ENCODE measurements around the gene DNAJC3. TPM values are rescaled to one million over a fixed set of nuclear protein-coding genes. Genes with fewer than 3 reads are reported as not detected.

The DNAJC3 gene, protein sequence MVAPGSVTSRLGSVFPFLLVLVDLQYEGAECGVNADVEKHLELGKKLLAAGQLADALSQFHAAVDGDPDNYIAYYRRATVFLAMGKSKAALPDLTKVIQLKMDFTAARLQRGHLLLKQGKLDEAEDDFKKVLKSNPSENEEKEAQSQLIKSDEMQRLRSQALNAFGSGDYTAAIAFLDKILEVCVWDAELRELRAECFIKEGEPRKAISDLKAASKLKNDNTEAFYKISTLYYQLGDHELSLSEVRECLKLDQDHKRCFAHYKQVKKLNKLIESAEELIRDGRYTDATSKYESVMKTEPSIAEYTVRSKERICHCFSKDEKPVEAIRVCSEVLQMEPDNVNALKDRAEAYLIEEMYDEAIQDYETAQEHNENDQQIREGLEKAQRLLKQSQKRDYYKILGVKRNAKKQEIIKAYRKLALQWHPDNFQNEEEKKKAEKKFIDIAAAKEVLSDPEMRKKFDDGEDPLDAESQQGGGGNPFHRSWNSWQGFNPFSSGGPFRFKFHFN
- total RNA-seq = 10 to 100 TPM; 36.3 to 52.2 (median 42.2) TPM
- 14.5 TPM for polyA plus RNA-seq
- long read RNA-seq, donor 1, full-length matches to known transcripts = 30 of 64 reads
- long read RNA-seq, donor 1, partial matches to known transcripts = 18 of 64 reads
- long read RNA-seq, donor 1, other reads (novel, unspliced or antisense) = 16 of 64 reads
- long read RNA-seq, donor 2, full-length matches to known transcripts = 12 of 26 reads
- long read RNA-seq, donor 2, partial matches to known transcripts = 5 of 26 reads
- long read RNA-seq, donor 2, other reads (novel, unspliced or antisense) = 9 of 26 reads
- long read RNA-seq, donor 3, full-length matches to known transcripts = 59 of 257 reads
- long read RNA-seq, donor 3, partial matches to known transcripts = 167 of 257 reads
- long read RNA-seq, donor 3, other reads (novel, unspliced or antisense) = 31 of 257 reads
- long read RNA-seq, donor 4, full-length matches to known transcripts = 10 of 21 reads
- long read RNA-seq, donor 4, partial matches to known transcripts = 1 of 21 reads
- long read RNA-seq, donor 4, other reads (novel, unspliced or antisense) = 10 of 21 reads

DNA sequence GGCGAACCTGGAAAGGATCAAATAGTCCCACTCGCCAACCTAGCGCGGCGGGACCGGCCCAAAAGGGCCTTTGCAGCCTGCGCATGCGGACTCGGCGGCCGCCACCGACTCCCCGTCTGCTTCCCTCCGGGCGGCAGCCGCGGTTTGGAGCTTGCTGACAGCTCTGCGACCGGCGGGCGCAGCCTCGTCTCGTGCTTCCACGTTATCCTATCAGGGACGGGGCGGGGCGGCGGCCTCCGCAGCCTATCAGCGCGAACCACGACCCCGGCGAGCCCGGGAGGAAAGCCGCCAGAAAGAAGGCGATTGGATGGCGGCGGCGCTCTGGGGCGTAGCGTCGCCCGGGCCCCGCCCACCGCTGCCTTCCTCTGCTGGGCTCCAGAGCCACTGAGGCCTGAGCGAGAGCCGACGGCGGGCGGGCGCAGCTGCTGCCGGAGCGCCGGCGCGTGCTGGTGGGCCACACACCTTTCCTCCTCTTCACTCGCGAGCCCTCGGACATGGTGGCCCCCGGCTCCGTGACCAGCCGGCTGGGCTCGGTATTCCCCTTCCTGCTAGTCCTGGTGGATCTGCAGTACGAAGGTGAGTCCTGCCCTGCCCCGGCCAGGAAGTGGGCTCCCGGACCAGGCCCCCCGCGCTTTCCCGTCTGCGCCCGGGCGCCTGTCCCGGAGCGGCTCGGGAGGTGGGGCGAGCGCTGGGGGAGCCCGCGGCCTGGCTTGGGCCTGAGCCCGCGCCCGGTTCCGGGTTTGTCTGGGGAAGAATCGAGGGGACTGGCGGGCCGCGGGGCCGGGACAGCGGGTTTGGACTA, at the start of gene DNAJC3:
Gene DNAJC3 (plus strand): TSS at position 378 of the 802 bp plus-strand sequence. CDS start 117 bp downstream, at position 495.
- under 1% methylated on average over 90 of the region's 90 CpGs for WGBS
- DNase-seq = peak; percentile 100
- peaks cover under 1% of the 10 kb centered on the region for H3K9me3 ChIP-seq (ENCODE audit: control insufficient read depth, low read length)
- peak within 1 kb of the TSS; percentile 79 for H3K4me3 ChIP-seq (ENCODE audit: low read length)
- intact Hi-C loops (cut with DNase I) = no loop called here
- H3K4me1 ChIP-seq (ENCODE audit: control insufficient read depth, insufficient read depth, low read length) = no peaks in the 10 kb centered on the region
- H3K27ac ChIP-seq (ENCODE audit: low read length) = peak within 1 kb of the TSS; percentile 94
- no peaks in the 10 kb centered on the region for H3K27me3 ChIP-seq (ENCODE audit: control insufficient read depth, insufficient read depth)
- peak; percentile 99 for ATAC-seq

GRCh38 chr13:95627590-95627989, 49.3 kb upstream of the DNAJC3 start:
- Histone ChIP-seq H3K4me1 (ENCODE audit: control insufficient read depth, insufficient read depth, low read length) (no peaks in the 10 kb centered on the region), H3K27ac (ENCODE audit: low read length) (no peak overlapping the region), H3K9me3 (ENCODE audit: control insufficient read depth, low read length) (no peaks in the 10 kb centered on the region), H3K4me3 (ENCODE audit: low read length) (no peak overlapping the region), H3K27me3 (ENCODE audit: control insufficient read depth, insufficient read depth) (no peaks in the 10 kb centered on the region)
- DNase-seq (no peak), ATAC-seq (no peak)
- intact Hi-C loops (cut with DNase I) = loop anchor here in 3 of 4 donors (5.0 to 10.0 kb wide), 2 partner anchors 205 to 207 kb away; no protein-coding TSS in a partner anchor
- 96% methylated on average over 1 of the region's 1 CpG for WGBS

DNA sequence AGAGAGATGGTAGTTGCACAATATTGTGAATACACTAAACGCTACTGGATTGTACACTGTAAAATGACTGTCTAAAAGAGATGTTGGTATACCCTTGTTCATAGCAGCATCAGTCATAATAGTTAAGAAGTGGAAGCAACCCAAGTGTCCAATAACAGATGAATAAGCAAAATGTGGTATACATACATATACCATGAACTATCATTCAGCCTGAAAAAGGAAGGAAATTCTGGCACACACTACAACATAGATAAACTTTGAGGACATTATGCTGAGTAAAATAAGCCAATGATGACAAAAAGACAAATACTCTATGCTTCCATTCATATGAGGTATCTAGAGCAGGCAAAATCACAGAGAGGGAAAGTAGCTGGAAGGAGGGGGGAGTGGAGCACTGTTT, 48.5 kb upstream of the DNAJC3 start:
- H3K4me1 ChIP-seq (ENCODE audit: control insufficient read depth, insufficient read depth, low read length) = no peaks in the 10 kb centered on the region
- DNase-seq (no peak), ATAC-seq (no peak)
- no peaks in the 10 kb centered on the region for H3K27me3 ChIP-seq (ENCODE audit: control insufficient read depth, insufficient read depth)
- 92% methylated on average over 1 of the region's 1 CpG for WGBS
- intact Hi-C loops (cut with DNase I) = loop anchor here in 3 of 4 donors (5.0 to 10.0 kb wide), 2 partner anchors 204 to 206 kb away; no protein-coding TSS in a partner anchor
- H3K9me3 ChIP-seq (ENCODE audit: control insufficient read depth, low read length) = no peaks in the 10 kb centered on the region
- no peak overlapping the region for H3K4me3 ChIP-seq (ENCODE audit: low read length)
- no peak overlapping the region for H3K27ac ChIP-seq (ENCODE audit: low read length)

- H3K4me1 ChIP-seq (ENCODE audit: control insufficient read depth, insufficient read depth, low read length) = no peaks in the 10 kb centered on the region
- H3K27ac ChIP-seq (ENCODE audit: low read length) = no peak overlapping the region
- DNase-seq (no peak), ATAC-seq (no peak)
- H3K27me3 ChIP-seq (ENCODE audit: control insufficient read depth, insufficient read depth) = no peaks in the 10 kb centered on the region
- WGBS = 92% methylated on average over 4 of the region's 4 CpGs
- no peaks in the 10 kb centered on the region for H3K9me3 ChIP-seq (ENCODE audit: control insufficient read depth, low read length)
- intact Hi-C loops (cut with DNase I) = loop anchor here in 3 of 4 donors (5.0 to 10.0 kb wide), 2 partner anchors 203 to 206 kb away; no protein-coding TSS in a partner anchor
- H3K4me3 ChIP-seq (ENCODE audit: low read length) = no peak overlapping the region
Observed at GRCh38 chr13:95629071-95629470, 47.9 kb upstream of the DNAJC3 start.

- no peak for ATAC-seq
- WGBS = 88% methylated on average over 3 of the region's 3 CpGs
Observed at GRCh38 chr13:95630593-95630992, 46.3 kb upstream of the DNAJC3 start.

DNA sequence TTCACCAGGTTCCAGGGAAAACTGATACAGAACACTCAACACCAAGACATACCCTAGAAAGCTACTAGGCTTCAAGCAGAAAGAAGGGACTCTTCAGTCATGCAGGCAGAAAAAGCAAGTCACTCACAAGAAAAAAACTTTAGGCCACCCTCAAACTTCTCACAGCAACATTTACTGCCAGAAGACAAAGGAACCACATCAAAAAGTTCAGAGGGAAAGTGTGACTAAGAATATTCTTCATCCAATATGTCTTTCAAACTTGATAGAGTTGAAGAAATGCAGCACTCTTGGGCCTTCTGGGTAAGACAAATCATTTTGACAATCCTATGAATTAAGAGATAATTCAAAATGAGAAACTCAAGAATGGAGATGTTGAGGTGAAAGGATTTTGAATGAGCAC, 40.1 kb upstream of the DNAJC3 start:
- no peak for DNase-seq
- no peaks in the 10 kb centered on the region for H3K4me1 ChIP-seq (ENCODE audit: control insufficient read depth, insufficient read depth, low read length)
- no peak overlapping the region for H3K4me3 ChIP-seq (ENCODE audit: low read length)
- H3K9me3 ChIP-seq (ENCODE audit: control insufficient read depth, low read length) = no peaks in the 10 kb centered on the region
- H3K27me3 ChIP-seq (ENCODE audit: control insufficient read depth, insufficient read depth) = no peaks in the 10 kb centered on the region
- intact Hi-C loops (cut with DNase I) = no loop called here
- ATAC-seq = no peak
- H3K27ac ChIP-seq (ENCODE audit: low read length) = no peak overlapping the region

More at GRCh38 chr13:95630593-95630992, 46.3 kb upstream of the DNAJC3 start:
- no peak for DNase-seq
- intact Hi-C loops (cut with DNase I) = no loop called here
- no peaks in the 10 kb centered on the region for H3K27me3 ChIP-seq (ENCODE audit: control insufficient read depth, insufficient read depth)
- H3K4me3 ChIP-seq (ENCODE audit: low read length) = no peak overlapping the region
- H3K27ac ChIP-seq (ENCODE audit: low read length) = no peak overlapping the region
- H3K4me1 ChIP-seq (ENCODE audit: control insufficient read depth, insufficient read depth, low read length) = no peaks in the 10 kb centered on the region
- H3K9me3 ChIP-seq (ENCODE audit: control insufficient read depth, low read length) = no peaks in the 10 kb centered on the region

DNA sequence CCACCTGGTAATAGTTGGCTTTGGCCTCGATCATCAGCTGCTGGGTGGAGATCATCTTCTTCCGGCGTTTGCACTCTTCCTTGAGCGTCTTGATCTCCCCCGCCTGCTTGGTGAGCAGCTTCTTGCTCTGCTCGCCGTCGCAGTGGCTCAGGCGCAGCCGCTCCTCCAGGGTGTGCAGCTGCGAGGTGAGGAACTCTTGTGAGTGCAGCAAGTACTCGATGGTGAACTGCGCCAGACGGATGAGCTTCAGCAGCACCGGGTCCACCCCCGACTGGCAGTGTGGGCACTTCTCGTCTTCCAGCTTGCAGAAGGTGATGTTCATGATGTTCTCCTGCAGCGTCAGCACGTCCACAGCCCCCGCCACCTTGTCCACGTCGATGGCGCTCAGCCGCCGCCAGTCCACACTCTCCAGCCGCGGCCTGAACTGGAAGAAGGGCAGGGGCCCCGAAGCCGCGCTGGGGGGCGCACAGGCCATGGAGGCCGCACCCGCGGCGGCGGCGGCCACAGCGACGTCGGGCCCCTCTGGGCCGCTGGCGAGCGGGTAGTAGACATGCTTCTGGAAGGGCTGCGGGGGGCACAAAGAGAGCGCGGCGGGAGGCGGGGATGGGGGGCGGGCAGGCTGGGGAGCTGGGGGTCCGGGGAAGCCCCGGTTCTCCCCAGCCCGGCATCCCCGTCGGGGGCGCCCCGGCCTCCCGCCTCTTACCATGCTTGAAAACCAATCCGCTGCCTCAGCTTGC, 35.5 kb upstream of the DNAJC3 start:
- ATAC-seq (peak; percentile 6), DNase-seq (peak; percentile 19 to 71 (median 45))
- no peaks in the 10 kb centered on the region for H3K9me3 ChIP-seq (ENCODE audit: control insufficient read depth, low read length)
- H3K4me1 ChIP-seq (ENCODE audit: control insufficient read depth, insufficient read depth, low read length) = no peaks in the 10 kb centered on the region
- intact Hi-C loops (cut with DNase I) = no loop called here
- WGBS = 25% methylated on average over 58 of the region's 58 CpGs
- no peak overlapping the region for H3K27ac ChIP-seq (ENCODE audit: low read length)
- peak overlapping the region; percentile 52 for H3K4me3 ChIP-seq (ENCODE audit: low read length)
- H3K27me3 ChIP-seq (ENCODE audit: control insufficient read depth, insufficient read depth) = no peaks in the 10 kb centered on the region

DNA sequence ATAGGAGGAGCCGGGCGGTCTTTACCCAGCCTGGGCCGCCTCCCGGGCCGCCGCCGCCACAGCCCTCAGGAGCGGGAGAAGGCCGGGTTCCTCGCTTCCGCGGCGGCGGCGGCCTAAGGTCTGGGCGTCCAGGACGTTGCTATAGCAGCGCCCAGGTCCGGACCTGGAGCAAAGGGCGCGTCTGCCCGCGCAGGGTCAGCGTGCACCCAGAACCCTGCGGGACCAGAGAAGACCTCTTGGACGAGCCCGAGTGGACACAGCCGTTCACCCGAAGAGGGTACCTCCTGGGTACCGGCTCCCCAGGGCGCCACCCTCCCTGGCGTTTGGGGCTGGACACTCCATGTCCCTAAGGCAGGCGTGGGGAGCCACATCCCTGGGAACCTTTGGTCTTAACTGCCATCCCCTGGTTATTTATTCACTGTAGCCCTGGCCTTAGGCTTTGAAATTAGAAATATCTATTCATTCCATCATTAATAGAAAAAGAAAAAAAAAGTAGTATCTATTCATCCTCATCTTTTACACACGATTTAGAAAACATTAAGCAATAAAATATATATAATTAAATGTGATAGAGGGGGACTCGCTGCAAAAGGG, 34.8 kb upstream of the DNAJC3 start:
- 10% methylated on average over 35 of the region's 35 CpGs for WGBS
- no peaks in the 10 kb centered on the region for H3K27me3 ChIP-seq (ENCODE audit: control insufficient read depth, insufficient read depth)
- peak; percentile 78 to 79 for ATAC-seq
- no peaks in the 10 kb centered on the region for H3K4me1 ChIP-seq (ENCODE audit: control insufficient read depth, insufficient read depth, low read length)
- no peak overlapping the region for H3K27ac ChIP-seq (ENCODE audit: low read length)
- peak in 2 of 3 donors; percentile 34 to 78 for DNase-seq
- H3K9me3 ChIP-seq (ENCODE audit: control insufficient read depth, low read length) = no peaks in the 10 kb centered on the region
- intact Hi-C loops (cut with DNase I) = no loop called here
- H3K4me3 ChIP-seq (ENCODE audit: low read length) = peak overlapping the region; percentile 52

DNA sequence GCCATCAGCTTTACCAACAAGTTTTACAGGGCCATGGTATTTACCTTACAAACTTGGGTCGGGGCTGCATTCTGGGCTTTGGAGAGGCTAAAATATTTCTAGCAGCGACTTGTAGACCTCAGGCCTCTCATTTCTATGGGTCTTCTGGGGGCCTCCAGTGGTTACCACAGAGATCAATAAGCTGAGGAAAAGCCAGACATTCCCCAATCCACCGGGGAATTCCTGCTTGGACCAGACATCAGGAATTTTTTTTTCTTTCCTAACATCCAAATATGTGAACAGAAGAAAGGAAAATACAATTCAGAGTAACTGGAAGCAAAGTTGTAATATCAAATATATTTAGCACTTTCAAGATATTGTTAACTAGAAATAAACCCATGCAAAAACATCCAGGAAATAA, 33.9 kb upstream of the DNAJC3 start:
- H3K27me3 ChIP-seq (ENCODE audit: control insufficient read depth, insufficient read depth) = no peaks in the 10 kb centered on the region

More for the DNA sequence above, 33.9 kb upstream of the DNAJC3 start:
- Histone ChIP-seq H3K4me3 (ENCODE audit: low read length) (no peak overlapping the region), H3K9me3 (ENCODE audit: control insufficient read depth, low read length) (no peaks in the 10 kb centered on the region), H3K4me1 (ENCODE audit: control insufficient read depth, insufficient read depth, low read length) (no peaks in the 10 kb centered on the region), H3K27ac (ENCODE audit: low read length) (no peak overlapping the region)
- intact Hi-C loops (cut with DNase I) = no loop called here
- 65% methylated on average over 3 of the region's 3 CpGs for WGBS
- ATAC-seq (no peak), DNase-seq (no peak)
